ENCODE data around the gene C1QTNF9. TPM values are rescaled to one million over a fixed set of nuclear protein-coding genes. Genes with fewer than 3 reads are reported as not detected.
"Not testable (repeated sequence)": the region's sequence is repeated elsewhere in the genome, so short reads cannot be mapped to it uniquely, and the experiment has no call there.

Gene C1QTNF9
- total and polyA plus RNA-seq, 5 donors, result 0.12 to 1.8 (median 0.79) TPM

- ATAC-seq (no peak), DNase-seq (no peak)
- no peak overlapping the region for H3K27ac ChIP-seq (ENCODE audit: low read length)
- no peaks in the 10 kb centered on the region for H3K9me3 ChIP-seq (ENCODE audit: control insufficient read depth, low read length)
- 92% methylated on average over 1 of the region's 1 CpG for WGBS
- H3K4me3 ChIP-seq (ENCODE audit: low read length), result no peak overlapping the region
- intact Hi-C loops (cut with DNase I), result no loop called here
- H3K27me3 ChIP-seq (ENCODE audit: control insufficient read depth, insufficient read depth), result no peaks in the 10 kb centered on the region
- peaks cover 2% of the 10 kb centered on the region for H3K4me1 ChIP-seq (ENCODE audit: control insufficient read depth, insufficient read depth, low read length)
Observed at GRCh38 chr13:24306632-24307031, 2.7 kb upstream of the C1QTNF9 start.

- H3K9me3 ChIP-seq (ENCODE audit: control insufficient read depth, low read length), result no peaks in the 10 kb centered on the region
- ATAC-seq, result peak; percentile 78 to 90
- intact Hi-C loops (cut with DNase I), result no loop called here
- no peaks in the 10 kb centered on the region for H3K27me3 ChIP-seq (ENCODE audit: control insufficient read depth, insufficient read depth)
- H3K4me1 ChIP-seq (ENCODE audit: control insufficient read depth, insufficient read depth, low read length), result peaks cover 2% of the 10 kb centered on the region
- WGBS, result 75% methylated on average over 27 of the region's 27 CpGs
- DNase-seq, result peak in 2 of 3 donors; percentile 48 to 62
- H3K4me3 ChIP-seq (ENCODE audit: low read length), result no peak overlapping the region
- H3K27ac ChIP-seq (ENCODE audit: low read length), result peak overlapping the region; percentile 11
Observed at GRCh38 chr13:24307211-24308067, 1.9 kb upstream of the C1QTNF9 start.

GRCh38 chr13:24308068-24308445 is 1.3 kb upstream of the C1QTNF9 start:
- no peak overlapping the region for H3K4me3 ChIP-seq (ENCODE audit: low read length)
- H3K4me1 ChIP-seq (ENCODE audit: control insufficient read depth, insufficient read depth, low read length), result peaks cover 2% of the 10 kb centered on the region
- no peak overlapping the region for H3K27ac ChIP-seq (ENCODE audit: low read length)
- no peaks in the 10 kb centered on the region for H3K27me3 ChIP-seq (ENCODE audit: control insufficient read depth, insufficient read depth)
- DNase-seq (no peak), ATAC-seq (peak; percentile 49 to 50)
- WGBS, result 64% methylated on average over 33 of the region's 33 CpGs
- H3K9me3 ChIP-seq (ENCODE audit: control insufficient read depth, low read length), result no peaks in the 10 kb centered on the region
- intact Hi-C loops (cut with DNase I), result no loop called here

- Histone ChIP-seq H3K4me3 (ENCODE audit: low read length) (no peak overlapping the region), H3K4me1 (ENCODE audit: control insufficient read depth, insufficient read depth, low read length) (peaks cover 2% of the 10 kb centered on the region), H3K27ac (ENCODE audit: low read length) (no peak overlapping the region), H3K27me3 (ENCODE audit: control insufficient read depth, insufficient read depth) (no peaks in the 10 kb centered on the region), H3K9me3 (ENCODE audit: control insufficient read depth, low read length) (no peaks in the 10 kb centered on the region)
- WGBS, result 79% methylated on average over 37 of the region's 37 CpGs
- intact Hi-C loops (cut with DNase I), result no loop called here
- peak; percentile 18 to 42 for ATAC-seq
- no peak for DNase-seq
Observed at GRCh38 chr13:24308488-24309020, 826 bp upstream of the C1QTNF9 start.

- H3K9me3 ChIP-seq (ENCODE audit: control insufficient read depth, low read length), result no peaks in the 10 kb centered on the region
- H3K4me1 ChIP-seq (ENCODE audit: control insufficient read depth, insufficient read depth, low read length), result peaks cover 2% of the 10 kb centered on the region
- ATAC-seq, result no peak
- no peak overlapping the region for H3K27ac ChIP-seq (ENCODE audit: low read length)
- 26% methylated on average over 5 of the region's 5 CpGs for WGBS
- intact Hi-C loops (cut with DNase I), result no loop called here
- no peak overlapping the region for H3K4me3 ChIP-seq (ENCODE audit: low read length)
- DNase-seq, result no peak
- H3K27me3 ChIP-seq (ENCODE audit: control insufficient read depth, insufficient read depth), result no peaks in the 10 kb centered on the region
Observed at GRCh38 chr13:24313439-24313838, 4.1 kb downstream of the C1QTNF9 start.

- DNase-seq; H3K27me3 ChIP-seq (ENCODE audit: control insufficient read depth, insufficient read depth); intact Hi-C loops (cut with DNase I); H3K4me1 ChIP-seq (ENCODE audit: control insufficient read depth, insufficient read depth, low read length); ATAC-seq; H3K27ac ChIP-seq (ENCODE audit: low read length); H3K4me3 ChIP-seq (ENCODE audit: low read length); H3K9me3 ChIP-seq (ENCODE audit: control insufficient read depth, low read length): not testable (repeated sequence)
- 86% methylated on average over 10 of the region's 10 CpGs for WGBS
Observed at GRCh38 chr13:24317835-24318234, 8.5 kb downstream of the C1QTNF9 start.

GRCh38 chr13:24318878-24319277 is 9.5 kb downstream of the C1QTNF9 start:
- H3K9me3 ChIP-seq (ENCODE audit: control insufficient read depth, low read length); H3K4me3 ChIP-seq (ENCODE audit: low read length); DNase-seq; ATAC-seq; intact Hi-C loops (cut with DNase I); H3K27ac ChIP-seq (ENCODE audit: low read length); H3K4me1 ChIP-seq (ENCODE audit: control insufficient read depth, insufficient read depth, low read length); H3K27me3 ChIP-seq (ENCODE audit: control insufficient read depth, insufficient read depth): not testable (repeated sequence)
- 48% methylated on average over 4 of the region's 4 CpGs for WGBS

- H3K4me1 ChIP-seq (ENCODE audit: control insufficient read depth, insufficient read depth, low read length); intact Hi-C loops (cut with DNase I); H3K27ac ChIP-seq (ENCODE audit: low read length); DNase-seq; H3K9me3 ChIP-seq (ENCODE audit: control insufficient read depth, low read length); H3K27me3 ChIP-seq (ENCODE audit: control insufficient read depth, insufficient read depth); ATAC-seq; H3K4me3 ChIP-seq (ENCODE audit: low read length): not testable (repeated sequence)
- 91% methylated on average over 6 of the region's 6 CpGs for WGBS
Observed at GRCh38 chr13:24319641-24320040, 10.3 kb downstream of the C1QTNF9 start.

- H3K27me3 ChIP-seq (ENCODE audit: control insufficient read depth, insufficient read depth); intact Hi-C loops (cut with DNase I): not testable (repeated sequence)
Observed at GRCh38 chr13:24321416-24321815, 12.0 kb downstream of the C1QTNF9 start.

GRCh38 chr13:24322470-24322869 is 13.1 kb downstream of the C1QTNF9 start:
- intact Hi-C loops (cut with DNase I); H3K27me3 ChIP-seq (ENCODE audit: control insufficient read depth, insufficient read depth); H3K27ac ChIP-seq (ENCODE audit: low read length); H3K9me3 ChIP-seq (ENCODE audit: control insufficient read depth, low read length); H3K4me3 ChIP-seq (ENCODE audit: low read length); ATAC-seq; DNase-seq; H3K4me1 ChIP-seq (ENCODE audit: control insufficient read depth, insufficient read depth, low read length): not testable (repeated sequence)
- 58% methylated on average over 2 of the region's 2 CpGs for WGBS

More at GRCh38 chr13:24321416-24321815, 12.0 kb downstream of the C1QTNF9 start:
- H3K4me1 ChIP-seq (ENCODE audit: control insufficient read depth, insufficient read depth, low read length); ATAC-seq; DNase-seq; H3K27ac ChIP-seq (ENCODE audit: low read length); H3K4me3 ChIP-seq (ENCODE audit: low read length); H3K9me3 ChIP-seq (ENCODE audit: control insufficient read depth, low read length): not testable (repeated sequence)
- 94% methylated on average over 8 of the region's 8 CpGs for WGBS

- intact Hi-C loops (cut with DNase I), result no loop called here
Observed at GRCh38 chr13:24323036-24323738, 13.8 kb downstream of the C1QTNF9 start.

More at GRCh38 chr13:24323036-24323738, 13.8 kb downstream of the C1QTNF9 start:
- no peaks in the 10 kb centered on the region for H3K4me1 ChIP-seq (ENCODE audit: control insufficient read depth, insufficient read depth, low read length)
- H3K27ac ChIP-seq (ENCODE audit: low read length), result no peak overlapping the region
- ATAC-seq (peak in 1 of 2 donors; percentile 25), DNase-seq (no peak)
- no peak overlapping the region for H3K4me3 ChIP-seq (ENCODE audit: low read length)
- H3K9me3 ChIP-seq (ENCODE audit: control insufficient read depth, low read length), result no peaks in the 10 kb centered on the region
- WGBS, result 84% methylated on average over 28 of the region's 28 CpGs
- no peaks in the 10 kb centered on the region for H3K27me3 ChIP-seq (ENCODE audit: control insufficient read depth, insufficient read depth)

All from right cardiac atrium (tissue), 5 donors.